ENCODE measurements around the gene SPEM2.
A peak's percentile ranks its signal among the peaks of the same experiment; 100 is the strongest.
"Not testable (repeated sequence)": the region's sequence is repeated elsewhere in the genome, so short reads cannot be mapped to it uniquely, and the experiment has no call there.

Gene SPEM2

DNA sequence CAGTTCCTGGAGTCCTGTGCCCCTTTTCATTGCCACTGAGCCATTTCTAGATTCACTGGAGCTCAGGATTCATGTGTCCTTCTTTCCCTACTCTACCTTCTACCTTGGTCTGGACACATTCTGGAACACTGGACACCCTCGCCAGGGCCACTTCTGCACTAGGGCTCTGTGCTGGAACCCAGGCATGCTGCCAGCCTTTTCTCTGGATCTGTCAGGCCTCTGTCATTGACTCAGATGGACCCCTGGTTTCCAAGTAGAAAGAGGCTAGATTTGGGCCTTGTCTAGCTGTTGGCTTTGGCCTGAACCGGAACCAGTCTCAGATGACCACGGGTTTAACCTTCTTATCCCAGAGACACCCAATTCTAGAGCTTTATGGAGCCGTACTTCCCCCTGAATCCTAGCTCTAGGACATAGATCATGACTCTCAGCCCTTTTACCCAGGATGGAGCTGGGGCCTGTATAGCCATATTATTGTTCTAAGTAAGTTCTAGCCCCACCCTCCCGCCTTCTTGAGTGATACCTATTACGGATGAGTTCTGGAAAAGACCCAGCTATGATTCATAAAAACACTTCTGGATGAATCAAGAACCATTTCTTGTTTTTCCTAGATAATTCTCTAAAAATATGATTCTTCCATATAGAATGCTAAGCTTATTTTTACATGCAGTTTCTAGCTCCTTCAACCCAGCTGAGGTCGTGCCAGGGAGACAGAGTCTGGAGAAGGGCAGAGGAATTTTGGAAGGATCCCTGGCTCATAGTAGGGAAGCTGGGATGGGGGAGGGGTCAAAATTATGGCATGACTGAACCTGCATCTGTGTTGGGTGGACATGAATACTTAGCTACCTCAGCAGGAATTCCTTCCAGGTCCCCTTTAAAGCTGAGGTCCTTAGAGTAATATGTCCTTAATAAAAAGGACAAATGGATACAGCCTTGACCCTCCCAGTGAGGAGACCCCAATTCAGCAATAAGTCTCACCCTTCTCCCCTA lies 18.4 kb downstream of the SPEM2 start:
- peak; percentile 45 for DNase-seq

DNA sequence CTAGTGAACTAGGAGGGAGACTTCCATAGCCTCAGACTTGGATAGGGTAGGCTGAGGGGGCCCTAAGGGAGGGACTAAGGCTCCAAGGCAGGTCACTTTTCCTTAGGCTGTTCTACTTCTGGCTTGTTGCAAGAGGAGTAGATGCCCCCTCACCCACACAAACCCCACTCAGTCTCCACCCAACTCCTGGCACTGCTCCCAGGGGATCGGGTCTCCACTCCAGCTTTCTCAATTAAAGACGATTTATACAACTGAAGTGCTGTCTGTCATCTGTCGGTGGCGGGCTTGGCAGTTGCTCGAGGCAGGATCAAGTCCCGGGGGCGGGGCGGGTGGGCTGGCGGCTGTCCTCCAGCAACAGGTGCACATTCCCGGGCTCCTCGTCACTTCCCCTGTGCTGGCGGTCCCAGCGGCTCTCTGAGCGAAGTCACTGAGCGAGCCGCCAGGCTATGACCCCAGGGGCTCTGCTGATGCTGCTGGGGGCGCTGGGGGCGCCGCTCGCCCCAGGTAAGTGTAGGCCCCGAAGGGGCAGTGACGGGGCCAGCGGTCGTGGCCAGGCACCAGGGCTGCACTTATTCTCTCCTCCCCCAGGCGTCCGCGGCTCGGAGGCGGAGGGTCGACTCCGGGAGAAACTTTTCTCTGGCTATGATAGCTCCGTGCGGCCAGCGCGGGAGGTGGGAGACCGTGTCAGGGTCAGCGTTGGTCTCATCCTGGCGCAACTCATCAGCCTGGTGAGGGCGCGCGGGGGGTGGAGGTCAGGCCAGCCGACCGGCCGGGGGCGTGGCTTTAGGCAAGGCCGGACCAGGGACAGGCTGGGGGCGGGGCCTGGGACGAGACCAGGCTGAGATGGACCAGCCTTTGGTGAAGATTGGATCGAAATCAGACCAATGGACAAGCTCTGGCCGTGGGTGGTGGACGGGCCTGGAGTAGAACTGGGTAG lies 19.5 kb downstream of the SPEM2 start, which contains the start of gene CHRNB1:
CHRNB1 (plus strand) TSS at position 380 of the 937 bp plus-strand sequence; CDS start at position 447, 67 bp downstream.
- peak; percentile 29 for DNase-seq

DNA sequence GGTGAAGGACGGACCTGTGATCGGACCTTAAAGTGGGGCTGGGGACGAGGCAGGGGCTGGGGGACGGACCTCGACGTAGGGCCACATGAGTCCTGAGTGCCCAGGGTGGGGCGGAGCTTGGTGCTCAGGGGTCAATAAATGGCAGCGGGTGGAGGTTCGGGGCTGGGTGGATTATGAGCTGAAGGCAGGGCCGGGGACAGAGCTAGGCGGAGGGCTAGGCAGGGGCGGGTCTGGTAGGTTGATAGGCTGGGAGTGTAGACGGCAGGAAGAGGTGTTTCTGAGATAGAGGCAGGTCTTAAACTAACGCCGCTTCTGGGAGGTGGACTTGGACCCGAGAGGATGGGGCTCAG lies 20.2 kb downstream of the SPEM2 start:
- no peak for DNase-seq

DNA sequence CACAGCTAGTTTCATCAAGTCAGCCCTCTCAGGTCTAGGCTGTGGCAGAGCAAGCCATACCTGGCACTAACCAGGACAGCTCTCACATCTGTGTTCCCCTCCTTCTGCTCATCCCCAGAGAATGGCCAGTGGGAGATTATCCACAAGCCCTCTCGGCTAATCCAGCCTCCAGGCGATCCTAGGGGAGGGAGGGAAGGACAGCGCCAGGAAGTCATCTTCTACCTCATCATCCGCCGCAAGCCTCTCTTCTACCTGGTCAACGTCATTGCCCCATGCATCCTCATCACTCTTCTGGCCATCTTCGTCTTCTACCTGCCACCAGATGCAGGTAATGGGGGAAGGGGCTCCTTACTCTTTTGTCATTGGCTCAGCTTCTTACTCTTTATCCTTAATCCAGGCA lies 23.0 kb downstream of the SPEM2 start:
- no peak for DNase-seq

DNA sequence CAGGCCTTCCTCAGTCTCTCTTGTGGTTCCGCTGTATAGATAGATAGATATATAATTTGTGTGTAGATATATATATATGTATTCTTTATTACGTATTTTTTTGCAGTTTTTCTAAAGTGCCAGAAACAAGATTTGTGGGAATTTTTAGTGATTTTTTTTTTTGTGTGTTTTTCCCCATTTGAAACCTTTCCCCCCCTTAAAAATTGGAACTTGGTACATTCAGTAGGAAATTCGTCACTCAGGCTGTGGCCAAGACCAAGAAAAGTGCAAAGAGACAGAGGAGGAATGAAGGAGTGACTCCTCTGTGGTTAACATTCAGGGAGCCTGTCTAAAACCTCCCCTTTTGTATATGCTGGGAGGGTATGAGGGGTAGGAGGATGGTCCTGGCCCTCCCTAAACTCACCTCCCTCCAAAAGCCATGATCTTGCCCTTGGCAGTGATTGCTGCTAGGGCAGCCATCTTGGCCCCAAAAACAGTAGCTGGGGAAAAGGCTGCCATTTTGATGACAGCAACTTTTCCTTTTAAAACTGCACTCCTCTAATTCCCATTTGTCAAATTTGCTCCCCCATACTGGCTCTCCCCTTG lies 34.6 kb downstream of the SPEM2 start:
- DNase-seq = no peak

DNA sequence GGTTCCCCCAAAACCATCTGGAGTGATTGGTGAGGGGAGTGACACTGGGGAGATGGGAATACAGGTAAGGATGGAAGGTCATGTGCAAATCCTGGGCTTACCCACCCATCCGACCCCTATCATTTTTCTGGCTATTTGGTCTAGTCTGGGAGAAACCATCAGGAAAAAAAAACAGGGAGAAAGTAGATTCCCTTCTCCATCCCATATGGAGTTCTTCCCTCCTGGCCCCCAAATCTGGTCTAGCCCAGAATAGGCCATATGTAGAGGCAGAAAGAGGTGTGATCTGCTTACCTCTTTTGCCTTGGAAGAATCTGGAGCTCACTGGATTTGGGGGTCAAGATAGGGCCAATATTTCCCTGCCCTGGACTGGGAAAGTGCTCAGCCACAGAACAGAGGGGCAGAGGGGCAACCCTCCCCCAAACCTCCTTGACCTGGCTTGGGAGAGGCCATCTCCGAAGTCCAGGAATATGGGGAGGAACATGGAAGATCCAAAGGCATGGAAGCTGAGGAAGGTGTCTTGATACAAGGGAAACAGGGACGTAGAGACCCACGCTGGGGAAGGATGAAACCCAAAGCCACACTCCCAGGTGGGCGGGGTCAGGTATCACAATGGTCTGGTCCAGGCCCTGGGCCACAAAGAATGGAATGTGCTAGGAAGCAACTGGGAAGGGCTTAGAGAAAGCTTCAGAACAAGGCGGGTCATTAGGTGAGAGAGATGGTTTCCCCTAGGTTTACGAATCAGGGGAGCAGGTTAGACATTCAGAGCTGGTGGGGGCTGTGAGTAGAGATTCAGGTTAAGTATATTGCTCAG lies 35.6 kb downstream of the SPEM2 start:
- DNase-seq = no peak

DNA sequence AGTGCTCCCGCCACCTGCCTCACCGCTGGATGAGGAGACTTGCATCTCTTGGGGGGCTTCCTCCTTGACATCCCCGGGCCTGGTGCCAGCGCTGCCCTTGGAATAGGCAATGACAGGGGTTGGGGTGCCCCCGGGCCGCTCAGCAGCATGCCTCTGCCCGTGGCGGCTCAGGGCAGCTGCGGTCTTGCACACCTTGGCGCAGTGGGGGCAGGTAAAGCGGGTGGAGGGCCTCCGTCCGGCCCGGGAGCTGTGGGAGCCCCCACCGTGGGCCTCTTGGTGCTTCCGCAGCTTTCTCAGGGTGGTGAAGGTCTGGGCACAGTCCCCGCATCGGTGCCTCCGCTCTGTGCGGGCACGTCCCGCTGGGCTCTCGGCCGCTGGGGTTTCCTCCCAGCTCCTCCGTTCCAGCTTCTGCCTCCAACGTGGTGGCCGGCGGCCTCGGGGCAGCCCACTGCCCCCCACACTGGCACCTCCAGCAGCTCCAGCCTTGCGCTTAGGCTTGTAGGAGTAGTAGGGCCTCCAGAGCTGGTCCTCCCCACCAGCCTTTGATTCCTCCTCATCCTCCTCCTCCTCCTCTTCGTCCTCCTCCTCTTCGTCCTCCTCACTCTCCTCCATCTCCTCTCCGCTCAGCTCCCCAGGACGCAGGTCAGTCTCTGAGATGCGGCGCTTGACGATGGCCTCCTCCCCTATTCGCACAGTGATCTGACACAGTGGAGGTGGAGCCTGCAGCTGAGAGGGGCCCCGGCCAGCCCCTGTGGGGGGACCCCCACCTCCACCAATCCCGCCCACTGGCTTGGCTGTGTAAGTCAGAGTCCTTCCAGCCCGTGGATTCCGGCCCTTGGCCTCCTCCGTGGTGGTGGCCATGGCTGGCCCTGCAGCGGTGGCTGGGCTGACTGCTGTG lies 37.3 kb downstream of the SPEM2 start:
- no peak for DNase-seq

DNA sequence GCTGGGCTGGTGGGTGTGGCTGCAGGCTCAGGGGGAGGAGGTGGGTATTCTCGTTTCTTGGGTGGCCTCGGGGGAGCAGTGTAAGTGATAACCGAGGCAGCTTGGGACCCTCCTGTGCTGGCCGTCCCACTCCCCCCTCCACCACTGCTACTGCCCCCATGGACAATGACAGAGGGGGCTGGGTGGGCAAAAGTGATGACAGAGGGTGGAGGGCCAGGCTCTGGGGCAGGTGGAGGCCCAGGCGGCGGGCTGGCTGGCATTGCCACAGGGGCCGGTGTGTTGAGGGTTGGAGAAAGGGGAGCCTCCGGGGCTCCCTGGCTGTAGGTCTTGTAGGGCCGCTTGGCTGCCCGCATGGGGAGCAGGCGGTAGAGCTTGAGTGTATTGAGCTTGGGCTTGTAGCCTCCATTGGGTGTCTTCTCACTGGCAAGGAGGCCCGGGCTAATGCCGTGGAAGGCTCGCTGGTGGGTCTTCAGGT lies 38.0 kb downstream of the SPEM2 start:
- no peak for DNase-seq

DNA sequence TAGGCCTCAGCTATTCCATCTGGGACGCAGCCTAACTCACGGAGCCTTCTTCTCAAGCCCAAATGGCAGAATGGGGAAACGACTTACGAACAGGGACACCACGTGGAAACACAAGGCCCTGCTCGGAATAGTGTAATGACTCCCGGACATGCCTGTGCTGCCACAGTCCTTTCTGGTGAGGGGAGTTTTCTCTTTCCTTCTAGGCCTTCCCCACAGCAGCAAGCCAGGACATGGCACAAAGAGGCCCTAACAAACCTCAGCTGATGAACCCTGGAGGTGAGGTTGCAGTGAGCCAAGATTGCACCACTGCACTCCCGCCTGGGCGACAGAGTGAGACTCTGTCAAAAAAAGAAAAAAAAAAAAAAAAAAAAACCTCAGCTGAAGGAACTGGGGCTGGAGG lies 38.7 kb downstream of the SPEM2 start:
- DNase-seq = no peak

DNA sequence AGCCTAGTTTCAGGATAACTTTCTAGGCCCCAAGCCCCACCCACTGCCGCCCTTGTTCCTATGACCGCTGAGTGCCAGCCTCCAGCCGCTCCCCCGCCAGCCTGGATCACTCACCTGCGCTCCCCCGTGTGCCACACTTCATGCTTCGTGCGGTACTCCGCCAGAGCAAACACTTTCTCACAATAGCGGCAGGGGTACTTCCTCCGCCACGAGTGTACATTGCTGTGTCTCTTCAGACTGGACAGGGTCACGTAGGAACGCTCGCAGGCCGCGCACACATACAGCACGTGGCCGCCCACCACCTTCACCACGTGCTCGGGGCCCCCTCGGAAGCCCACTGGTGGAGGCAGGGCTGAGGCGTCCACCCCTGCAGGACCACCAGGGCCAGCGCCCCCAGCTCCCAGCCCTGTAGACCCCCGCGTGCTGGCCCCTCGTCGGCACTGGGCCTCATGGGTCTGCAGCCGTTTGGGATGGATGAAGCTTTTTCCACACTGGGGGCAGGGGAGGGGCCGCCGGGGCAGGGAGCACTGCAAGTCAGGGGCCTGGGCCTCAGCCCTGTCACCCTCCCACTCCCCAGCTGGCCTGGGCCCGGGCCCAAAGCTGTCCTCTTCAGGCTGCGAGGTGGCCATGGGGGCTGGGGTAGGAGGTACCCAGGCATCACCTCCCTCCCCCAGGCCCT lies 40.3 kb downstream of the SPEM2 start:
- DNase-seq = no peak

DNA sequence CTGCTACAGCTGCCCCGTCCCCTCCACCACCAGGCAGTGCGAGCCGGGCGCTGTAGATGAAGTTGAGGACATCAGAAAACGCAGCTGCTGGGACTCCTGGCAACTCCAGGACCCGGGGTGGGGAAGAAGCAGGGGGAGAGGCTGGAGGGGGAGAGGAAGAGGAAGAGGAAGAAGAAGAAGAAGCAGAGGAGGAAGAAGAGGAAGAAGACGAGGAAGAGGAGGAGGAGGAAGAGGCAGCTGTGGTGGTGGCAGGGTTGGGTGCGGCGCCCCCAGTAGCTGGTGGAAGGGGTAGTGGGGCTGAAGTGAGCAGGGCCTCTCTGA lies 40.9 kb downstream of the SPEM2 start:
- DNase-seq = no peak

DNA sequence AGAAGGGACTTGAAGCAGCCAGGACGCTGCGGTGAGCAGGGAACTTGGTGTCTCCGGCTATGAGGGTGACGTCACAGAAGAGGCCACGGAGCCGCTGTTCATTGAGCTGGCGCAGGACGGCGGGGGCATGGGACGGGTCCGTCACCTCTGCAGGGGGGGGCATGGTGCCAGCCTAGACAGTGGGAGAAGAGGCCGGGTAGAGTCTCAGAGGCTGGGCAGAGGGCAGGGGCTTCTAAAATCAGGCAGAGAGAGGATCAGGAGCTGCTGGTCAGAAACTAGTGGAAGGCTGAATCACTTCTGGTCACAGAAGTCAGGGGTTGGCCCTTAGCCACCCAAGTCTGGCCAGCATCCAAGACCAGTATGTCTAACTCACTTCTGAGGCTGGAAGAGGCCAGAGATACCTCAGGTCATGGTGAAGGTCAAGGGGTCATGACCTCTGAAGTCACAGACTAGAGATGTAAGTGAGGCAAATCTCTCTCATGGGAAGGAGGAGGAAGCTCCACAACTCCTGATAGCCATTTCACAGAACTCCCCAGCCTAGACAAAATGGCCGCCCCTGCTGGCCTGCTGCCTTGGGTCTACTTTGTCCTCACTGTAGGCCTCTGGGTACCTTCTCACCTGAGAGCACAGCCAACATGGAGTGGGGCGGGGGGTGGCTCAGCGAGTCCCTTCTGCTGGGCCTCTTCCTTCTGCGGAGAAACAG lies 41.4 kb downstream of the SPEM2 start:
- DNase-seq = peak; percentile 54

DNA sequence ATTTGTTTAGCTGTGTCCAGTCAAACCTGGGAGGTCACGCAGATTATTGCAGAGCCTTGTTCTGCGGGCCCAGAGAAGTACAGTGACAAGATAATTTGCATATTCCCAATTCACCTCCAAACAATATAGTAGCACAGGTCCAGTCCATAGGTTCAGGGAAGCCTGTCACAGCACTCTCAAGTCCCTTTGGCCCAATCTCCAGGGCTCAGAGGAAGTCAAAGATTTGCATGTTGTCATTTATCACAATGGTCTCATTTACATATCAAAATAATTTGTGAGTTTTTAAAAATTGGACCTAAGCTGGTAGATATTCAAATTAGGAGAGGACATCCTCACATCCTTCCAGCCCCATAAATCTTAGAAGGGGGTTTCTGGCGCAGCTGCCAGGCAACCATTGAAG lies 42.1 kb downstream of the SPEM2 start:
- no peak for DNase-seq

DNA sequence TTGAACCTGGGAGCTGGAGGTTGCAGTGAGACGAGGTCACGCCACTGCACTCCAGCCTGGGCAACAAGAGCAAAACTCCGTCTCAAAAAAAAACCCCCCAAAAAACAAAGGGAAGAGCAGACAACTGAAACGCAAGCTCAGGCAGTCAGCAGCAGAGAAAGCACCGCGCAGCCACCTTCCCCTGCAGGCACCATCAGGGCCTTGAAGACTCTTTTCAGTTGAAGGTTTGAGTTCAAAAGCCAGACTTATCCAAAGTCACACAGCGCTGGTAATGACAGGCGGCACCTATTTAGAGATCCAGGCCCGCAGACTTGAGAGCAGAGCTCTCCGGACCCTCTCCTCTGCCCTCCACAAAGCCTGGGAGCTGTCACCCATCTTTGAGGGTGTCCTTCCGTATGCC lies 42.9 kb downstream of the SPEM2 start:
- DNase-seq = no peak

DNA sequence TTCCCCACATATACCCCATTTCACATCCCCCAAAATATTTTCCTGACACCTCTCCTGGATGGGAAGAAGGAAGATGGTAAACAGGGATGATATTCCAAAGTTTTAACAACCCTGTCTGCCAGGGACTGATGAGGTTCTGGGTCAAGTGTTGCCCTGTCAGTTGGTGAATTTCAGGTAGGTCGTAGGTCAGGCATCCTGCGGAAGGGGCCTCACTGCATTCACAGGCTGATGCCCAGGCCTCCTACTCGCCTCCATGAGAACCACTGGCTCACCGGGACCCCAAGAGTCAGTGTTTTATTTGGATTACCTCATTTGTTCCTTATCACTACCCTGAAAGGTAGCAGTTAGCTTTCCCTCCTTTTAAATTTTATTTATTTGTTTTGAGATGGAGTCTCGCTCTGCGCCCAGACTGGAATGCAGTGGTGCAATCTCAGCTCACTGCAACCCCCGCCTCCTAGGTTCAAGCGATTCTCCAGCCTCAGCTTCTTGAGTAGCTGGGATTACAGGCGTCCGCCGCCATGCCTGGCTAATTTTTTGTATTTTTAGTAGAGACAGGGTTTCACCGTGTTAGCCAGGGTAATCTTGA lies 43.5 kb downstream of the SPEM2 start:
- DNase-seq = no peak

DNA sequence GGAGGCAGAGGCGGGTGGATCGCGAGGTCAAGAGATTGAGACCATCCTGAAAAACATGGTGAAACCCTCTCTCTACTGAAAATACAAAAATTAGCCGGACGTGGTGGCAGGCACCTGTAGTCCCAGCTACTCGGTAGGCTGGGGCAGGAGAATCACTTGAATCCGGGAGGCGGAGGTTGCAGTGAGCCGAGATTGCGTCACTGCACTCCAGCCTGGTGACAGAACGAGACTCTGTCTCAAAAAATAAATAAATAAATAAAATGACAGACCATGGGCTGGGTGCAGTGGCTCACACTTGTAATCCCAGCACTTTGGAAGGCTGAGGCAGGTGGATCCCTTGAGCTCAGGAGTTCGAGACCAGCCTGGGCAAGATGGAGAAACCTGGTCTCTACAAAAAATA lies 44.4 kb downstream of the SPEM2 start:
- DNase-seq = not testable (repeated sequence)

DNA sequence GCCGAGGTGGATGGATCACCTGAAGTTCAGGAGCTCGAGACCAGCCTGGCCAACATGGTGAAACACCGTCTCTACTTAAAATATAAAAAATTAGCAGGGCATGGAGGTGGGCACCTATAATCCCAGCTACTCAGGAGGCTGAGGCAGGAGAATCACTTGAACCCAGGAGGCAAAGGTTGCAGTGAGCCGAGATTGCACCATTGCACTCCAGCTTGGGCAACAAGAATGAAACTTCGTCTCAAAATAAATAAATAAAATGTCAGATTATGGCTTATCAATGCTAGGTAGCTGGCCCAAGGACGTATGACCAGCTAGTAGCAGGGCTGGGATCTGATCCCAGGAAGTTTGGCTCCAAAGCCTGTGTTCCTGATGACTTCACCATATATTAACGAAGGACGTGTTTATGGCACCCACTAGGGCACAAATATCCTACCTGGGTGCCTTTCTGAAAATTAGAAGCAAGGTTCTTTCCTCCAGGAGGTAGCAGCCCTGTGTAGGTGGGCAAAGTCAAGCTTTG lies 45.1 kb downstream of the SPEM2 start:
- DNase-seq = not testable (repeated sequence)

DNA sequence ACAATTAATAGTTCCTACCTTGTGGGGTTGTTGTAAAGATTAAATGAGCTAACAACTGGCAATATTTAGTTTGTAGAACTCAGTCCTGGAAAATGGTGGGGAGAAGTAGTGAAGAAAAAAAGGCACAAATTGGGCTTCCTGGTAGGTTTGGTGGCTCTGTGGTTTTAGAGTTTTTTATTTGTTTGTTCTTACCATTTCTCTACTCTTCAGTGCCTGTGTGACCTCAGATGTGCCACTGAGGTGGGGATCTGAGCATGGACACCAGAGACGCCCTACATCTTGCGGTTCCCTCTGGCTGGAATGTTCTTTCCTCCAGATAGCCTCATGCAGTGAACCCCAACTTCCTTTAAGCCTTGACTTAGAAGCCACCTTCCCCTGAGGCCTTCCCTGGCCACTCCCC lies 46.3 kb downstream of the SPEM2 start:
- DNase-seq = no peak

DNA sequence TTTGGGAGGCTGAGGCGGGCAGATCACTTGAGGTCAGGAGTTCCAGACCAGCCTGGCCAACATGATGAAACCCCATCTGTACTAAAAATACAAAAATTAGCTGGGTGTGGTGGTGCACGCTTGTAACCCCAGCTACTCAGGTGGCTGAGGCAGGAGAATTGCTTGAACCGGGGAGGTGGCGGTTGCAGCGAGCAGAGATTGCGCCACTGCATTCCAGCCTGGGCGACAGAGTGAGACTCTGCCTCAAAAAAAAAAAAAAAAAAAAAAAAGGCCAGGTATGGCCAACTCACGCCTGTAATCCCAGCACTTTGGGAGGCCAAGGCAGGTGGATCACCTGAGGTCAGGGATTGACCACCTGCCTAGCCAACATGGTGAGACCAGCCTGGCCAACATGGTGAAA lies 49.4 kb downstream of the SPEM2 start:
- not testable (repeated sequence) for DNase-seq

All from HCEC 1CT (cell line).